T follicular helper cell (primary cell): ENCODE data around the gene RNGTT.
"Not testable (repeated sequence)": the region's sequence is repeated elsewhere in the genome, so short reads cannot be mapped to it uniquely, and the experiment has no call there.

Experiments
- DNase-seq: peaks from one replicate; pipeline ENCODE4 v3.0.0-alpha.2; 2020; ENCODE audit warnings: low read depth

The RNGTT gene

DNA sequence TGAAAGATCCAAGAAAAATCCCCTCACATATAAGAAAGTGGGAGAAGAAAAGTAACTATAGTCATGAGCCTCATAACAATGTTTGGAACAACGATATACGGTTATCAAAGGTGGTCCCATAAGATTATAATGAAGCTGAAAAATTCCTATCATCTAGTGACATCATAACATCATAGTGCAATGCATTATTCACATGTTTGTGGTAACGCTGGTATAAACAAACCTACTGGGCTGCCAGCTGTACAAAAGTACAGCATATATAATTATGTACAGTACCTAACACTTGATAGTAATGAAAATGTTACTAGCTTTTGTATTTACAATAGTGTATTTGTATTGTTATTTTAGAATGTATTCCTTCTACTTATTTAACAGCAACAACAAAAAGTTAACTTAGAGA, 240.7 kb downstream of the RNGTT start:
- DNase-seq, result no peak

DNA sequence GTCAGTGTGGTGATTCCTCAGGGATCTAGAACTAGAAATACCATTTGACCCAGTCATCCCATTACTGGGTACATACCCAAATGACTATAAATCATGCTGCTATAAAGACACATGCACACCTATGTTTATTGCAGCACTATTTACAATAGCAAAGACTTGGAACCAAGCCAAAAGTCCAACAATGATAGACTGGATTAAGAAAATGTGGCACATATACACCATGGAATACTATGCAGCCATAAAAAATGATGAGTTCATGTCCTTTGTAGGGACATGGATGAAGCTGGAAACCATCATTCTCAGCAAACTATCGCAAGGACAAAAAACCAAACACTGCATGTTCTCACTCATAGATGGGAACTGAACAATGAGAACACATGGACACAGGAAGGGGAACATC, 247.0 kb downstream of the RNGTT start:
- not testable (repeated sequence) for DNase-seq

DNA sequence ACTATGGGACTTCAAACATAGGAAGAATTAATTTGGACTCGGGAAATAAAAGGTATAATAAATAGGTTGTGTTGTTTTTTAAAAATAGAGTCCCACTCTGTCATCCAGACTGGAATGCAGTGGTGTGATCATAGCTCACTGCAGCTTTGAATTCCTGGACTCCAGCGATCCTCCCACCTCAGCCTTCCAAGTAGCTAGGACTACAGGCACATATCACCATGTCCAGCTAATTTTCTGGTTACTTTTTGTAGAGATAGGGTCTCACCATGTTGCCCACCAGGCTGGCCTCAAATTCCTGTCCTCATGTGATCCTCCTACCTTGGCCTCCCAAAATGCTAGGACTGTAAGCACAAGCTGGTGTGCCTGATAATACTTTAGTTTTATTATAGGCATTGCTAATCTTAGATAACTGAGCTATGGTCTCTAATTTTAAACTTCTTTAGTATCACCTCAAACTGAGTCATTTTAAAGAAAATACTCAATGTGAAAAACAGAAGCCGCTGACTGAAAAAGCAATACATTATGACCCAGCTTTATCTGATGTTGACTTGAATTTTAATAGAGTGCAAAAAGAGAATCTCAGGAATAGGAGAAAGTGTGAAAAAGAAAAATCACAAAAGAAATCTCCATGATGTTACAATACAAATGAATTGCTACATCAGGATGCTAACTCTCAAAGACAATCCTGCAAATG, 251.0 kb downstream of the RNGTT start:
- DNase-seq, result no peak

DNA sequence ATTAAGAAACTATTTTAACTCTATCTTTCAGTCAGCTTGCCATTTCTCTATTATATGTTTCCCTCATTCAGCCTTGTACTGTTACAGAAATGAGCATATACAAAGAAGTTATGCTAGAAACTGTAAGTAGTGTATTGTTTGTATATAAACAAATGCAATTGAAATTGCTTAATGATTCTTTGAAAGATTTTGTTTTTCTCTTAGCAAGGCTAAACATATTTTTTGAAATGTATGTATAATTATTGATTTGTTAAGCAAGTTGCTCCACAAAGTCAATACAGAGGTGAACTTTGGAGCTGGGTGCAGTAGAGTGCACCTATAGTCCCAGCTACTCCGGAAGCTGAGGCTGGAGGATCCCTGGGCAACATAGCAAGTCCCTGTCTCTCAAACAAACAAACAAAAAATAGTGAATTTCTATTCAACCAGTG, 253.6 kb downstream of the RNGTT start:
- DNase-seq, result no peak

DNA sequence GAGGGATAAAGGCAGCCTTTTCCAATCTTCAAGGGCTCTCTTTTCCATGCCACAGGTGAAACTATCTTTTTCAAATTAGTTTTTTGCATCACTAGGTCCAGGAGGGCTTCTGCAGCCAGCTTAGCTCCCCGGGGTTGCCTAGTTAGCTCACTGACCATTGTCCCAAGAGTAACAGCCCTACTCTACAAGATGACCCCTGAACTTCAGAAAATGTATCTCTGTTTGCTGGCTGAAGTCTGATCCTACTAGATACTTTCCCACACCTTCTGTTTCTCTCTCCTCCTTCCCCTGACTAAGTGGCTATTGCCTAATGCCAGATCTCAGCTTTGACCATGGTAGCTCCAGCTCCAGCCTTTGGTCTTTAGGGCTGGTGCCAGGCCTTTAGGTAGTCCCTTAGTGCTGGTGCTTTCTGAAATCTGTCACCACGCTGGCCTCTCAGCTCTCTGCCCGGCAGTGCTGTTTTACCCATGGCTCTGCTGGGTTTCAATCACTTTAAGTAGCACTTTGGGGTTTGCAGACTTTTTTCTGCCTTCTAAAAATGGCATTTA, 255.1 kb downstream of the RNGTT start:
- DNase-seq, result no peak

DNA sequence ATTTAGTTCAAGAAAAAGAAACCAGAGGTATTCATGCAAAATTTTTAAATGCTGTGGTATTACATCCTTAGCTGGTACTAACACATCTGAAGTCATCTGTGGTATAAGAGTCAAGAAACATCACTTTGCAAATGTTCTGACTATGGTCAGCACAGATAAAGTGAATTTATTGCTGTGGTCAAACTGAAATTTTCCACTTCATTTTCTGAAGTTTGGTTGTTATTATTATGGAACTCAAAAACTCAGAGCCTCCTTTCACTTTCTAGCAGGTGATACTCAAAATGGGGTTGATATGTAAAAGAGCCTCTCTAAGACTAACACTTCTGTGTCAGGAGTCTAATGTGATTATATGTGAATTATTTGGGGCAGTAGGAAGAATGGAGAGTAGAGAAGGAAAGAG, 257.8 kb downstream of the RNGTT start:
- DNase-seq, result no peak

GRCh38 chr6:88704980-88705379, 258.4 kb downstream of the RNGTT start:
- DNase-seq, result no peak

GRCh38 chr6:88702956-88703556, 260.4 kb downstream of the RNGTT start:
- no peak for DNase-seq

DNA sequence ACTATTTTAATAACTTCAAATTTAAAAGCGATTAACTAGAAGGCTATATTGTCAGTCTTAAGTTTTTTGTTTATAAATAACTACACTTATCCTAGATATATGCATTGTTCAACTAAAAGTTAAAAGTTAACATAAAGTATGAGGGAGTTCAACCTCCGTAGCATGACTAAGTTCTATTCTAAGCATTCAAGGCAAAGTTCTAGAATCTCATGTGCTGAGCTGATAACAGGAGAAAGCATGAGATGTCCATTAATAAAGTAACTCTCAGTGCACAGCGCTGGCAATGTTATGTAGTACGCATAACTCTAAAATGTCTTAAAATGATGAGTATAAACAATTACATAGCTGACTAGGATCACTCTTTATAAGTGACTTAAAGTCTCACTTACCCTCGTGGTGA, 264.8 kb downstream of the RNGTT start:
- no peak for DNase-seq

GRCh38 chr6:88695937-88696336, 267.5 kb downstream of the RNGTT start:
- DNase-seq, result no peak

- no peak for DNase-seq
Measured at GRCh38 chr6:88683734-88684133, 279.7 kb downstream of the RNGTT start.

GRCh38 chr6:88680654-88681053, 282.8 kb downstream of the RNGTT start:
- DNase-seq, result no peak

- DNase-seq, result no peak
Measured at GRCh38 chr6:88679841-88680240, 283.6 kb downstream of the RNGTT start.

DNA sequence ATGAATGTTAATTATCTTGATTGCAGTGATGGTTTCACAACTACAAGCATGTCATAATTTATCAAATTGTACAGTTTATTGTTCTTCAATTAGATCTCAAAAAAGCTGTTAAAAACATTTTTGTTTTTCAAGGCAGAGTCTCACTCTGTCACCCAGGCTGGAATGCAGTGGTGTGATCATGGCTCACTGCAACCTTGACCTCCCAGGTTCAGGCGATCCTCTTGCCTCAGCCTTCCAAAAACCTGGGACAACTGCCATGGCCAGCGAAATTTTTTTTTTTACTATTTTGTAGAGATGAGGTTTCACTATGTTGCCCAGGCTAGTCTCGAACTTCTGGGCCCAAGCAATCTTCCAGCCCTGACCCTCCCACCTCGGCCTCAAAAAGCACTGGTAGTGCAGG, 286.1 kb downstream of the RNGTT start:
- no peak for DNase-seq

DNA sequence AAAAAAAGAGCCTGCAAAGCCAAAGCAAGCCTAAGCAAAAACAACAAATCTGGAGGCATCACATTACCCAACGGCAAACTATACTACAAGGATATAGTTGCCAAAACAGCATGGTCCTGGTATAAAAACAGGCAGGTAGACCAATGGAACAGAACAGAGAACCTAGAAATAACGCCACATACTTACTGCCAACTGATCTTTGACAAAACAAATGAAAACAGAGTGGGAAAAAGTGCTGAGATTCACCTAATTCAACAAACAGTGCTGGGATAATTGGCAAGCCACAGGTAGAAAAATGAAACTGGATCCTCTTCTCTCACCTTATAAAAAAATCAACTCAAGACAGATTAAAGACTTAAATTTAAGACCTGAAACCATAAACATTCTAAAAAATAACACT, 291.8 kb downstream of the RNGTT start:
- no peak for DNase-seq

- no peak for DNase-seq
Measured at GRCh38 chr6:88670369-88670768, 293.0 kb downstream of the RNGTT start.

- no peak for DNase-seq
Measured at GRCh38 chr6:88669475-88669874, 293.9 kb downstream of the RNGTT start.

GRCh38 chr6:88666901-88667300, 296.5 kb downstream of the RNGTT start:
- DNase-seq, result no peak

GRCh38 chr6:88665131-88665530, 298.3 kb downstream of the RNGTT start:
- no peak for DNase-seq

DNA sequence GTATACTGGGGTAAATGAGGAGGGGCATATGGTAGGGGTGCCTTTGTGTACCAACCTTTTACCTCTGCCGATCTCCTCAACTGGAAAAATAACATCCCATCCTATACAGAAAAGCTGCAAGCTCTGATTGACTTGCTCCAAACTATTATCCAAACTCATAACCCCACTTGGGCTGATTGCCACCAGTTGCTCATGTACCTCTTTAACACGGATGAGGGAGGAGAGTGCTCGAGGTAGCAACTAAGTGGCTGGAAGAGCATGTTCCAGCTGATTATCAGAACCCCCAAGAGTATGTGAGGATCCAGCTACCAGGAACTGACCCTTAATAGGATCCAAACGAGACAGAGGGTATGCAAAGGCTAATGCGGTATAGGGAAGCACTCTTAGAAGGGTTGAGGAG, 299.6 kb downstream of the RNGTT start:
- no peak for DNase-seq

- DNase-seq, result no peak
Measured at GRCh38 chr6:88662653-88663174, 300.7 kb downstream of the RNGTT start.

DNA sequence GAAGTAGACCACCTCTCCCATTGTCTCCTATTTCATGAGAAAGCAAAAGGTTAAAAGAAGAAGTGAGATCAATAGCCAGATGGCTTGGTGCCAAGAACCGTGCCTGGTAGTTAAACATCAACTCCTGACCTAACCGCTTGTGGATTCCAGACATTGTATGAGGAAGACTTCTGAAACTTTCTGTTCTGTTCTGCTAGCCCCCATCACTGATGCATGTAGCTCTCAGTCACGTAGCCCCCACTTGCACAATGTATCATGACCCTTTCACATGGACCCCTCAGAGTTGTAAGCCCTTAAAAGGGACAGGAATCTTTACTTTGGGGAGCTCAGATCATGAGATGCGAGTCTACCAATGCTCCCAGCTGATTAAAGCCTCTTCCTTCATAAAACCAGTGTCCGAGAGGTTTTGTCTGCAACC, 301.2 kb downstream of the RNGTT start:
- DNase-seq, result no peak

GRCh38 chr6:88661136-88661535, 302.3 kb downstream of the RNGTT start:
- DNase-seq, result no peak
